ENCODE results near the gene OSBPL5. TPM values are rescaled to one million over a fixed set of nuclear protein-coding genes. Genes with fewer than 3 reads are reported as not detected.

Gene OSBPL5
- total RNA-seq, 1 experiment from 2014 or later, result 28.4 TPM

DNA sequence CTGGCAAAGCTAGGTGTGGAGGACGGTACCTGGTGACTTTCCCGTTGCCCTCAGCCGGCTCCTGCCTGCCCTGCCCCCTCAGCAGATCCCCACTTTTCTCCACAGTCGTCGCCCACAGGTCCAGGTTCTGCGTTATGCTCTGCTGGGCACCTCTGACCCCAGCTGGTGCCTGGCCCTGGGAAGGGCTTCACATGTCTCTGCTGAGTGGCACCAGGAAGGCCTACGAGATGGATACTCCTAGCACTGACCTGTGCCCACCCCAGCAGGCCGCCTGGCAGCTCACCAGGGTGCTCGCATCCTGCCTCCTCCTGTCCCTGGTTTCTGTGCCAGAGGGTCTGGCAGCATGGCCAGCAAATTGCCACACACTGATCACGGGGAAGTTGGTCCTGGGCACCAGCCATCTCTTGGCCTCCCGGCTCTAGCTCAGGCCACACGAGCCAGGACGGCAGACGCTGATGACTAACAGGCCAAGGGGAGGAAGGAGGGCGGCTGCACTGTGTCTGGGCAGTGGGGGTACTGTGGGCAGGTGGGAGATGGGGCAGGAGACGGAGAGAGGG is 121.7 kb downstream of the OSBPL5 start:
- DNase-seq (ENCODE audit: low spot score), result no peak
- CTCF ChIA-PET, result no interaction called here
- H3K36me3 ChIP-seq (ENCODE audit: insufficient read depth, low read length, poor library complexity, severe bottlenecking), result peaks cover 47% of the 10 kb centered on the region

DNA sequence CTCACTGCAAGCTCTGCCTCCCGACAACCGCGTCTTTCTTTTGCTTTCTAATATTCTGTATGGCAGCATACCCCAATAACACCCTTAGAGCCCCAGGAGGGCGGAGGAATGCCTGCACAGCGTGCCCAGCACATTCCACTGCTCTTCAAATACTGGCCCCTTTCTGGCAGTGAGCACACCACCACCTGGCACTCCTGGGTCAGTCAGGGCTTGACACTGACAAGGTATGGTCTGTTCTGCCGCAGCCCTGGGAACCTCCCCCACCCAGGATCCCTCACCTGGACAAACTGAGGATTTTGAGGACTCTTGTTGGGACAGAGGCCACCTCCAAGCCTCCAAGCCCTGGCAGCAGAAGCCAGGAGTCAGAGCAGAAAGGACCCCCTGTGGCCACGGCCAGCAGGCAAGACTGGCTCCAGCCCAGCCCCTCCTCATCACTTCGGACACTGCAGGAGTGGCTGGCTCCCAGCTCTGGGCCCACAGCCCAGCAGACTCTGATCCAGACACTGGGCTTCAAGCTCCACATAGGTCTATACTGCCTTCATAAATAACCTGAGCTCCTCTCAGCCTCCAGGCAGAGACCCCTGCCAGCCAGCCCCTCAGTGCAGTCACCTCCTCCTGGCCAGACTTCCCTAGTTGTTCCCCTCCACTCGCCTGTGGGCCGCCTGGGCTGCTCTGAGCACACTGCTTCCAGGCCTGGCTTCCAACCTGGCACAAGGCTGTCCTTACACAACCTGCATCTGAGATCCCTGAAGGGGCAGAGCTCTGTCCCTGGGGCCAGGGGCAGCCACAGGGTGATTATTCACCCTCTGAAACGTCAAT is 122.4 kb downstream of the OSBPL5 start:
- TF ChIP-seq, protein P1, sequence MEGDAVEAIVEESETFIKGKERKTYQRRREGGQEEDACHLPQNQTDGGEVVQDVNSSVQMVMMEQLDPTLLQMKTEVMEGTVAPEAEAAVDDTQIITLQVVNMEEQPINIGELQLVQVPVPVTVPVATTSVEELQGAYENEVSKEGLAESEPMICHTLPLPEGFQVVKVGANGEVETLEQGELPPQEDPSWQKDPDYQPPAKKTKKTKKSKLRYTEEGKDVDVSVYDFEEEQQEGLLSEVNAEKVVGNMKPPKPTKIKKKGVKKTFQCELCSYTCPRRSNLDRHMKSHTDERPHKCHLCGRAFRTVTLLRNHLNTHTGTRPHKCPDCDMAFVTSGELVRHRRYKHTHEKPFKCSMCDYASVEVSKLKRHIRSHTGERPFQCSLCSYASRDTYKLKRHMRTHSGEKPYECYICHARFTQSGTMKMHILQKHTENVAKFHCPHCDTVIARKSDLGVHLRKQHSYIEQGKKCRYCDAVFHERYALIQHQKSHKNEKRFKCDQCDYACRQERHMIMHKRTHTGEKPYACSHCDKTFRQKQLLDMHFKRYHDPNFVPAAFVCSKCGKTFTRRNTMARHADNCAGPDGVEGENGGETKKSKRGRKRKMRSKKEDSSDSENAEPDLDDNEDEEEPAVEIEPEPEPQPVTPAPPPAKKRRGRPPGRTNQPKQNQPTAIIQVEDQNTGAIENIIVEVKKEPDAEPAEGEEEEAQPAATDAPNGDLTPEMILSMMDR (conservative IDR thresholded peaks at IDR 0.05; ENCODE audit: low read depth, low read length), result no peak
- TF ChIP-seq EZH2 (IDR thresholded peaks at IDR 0.05; ENCODE audit: borderline replicate concordance, low read depth, low read length, poor library complexity, severe bottlenecking), result no peak
- Histone ChIP-seq H3K4me1 (ENCODE audit: insufficient read depth, low read length, poor library complexity, severe bottlenecking) (no peaks in the 10 kb centered on the region), H3K4me3 (ENCODE audit: low read depth, low read length, poor library complexity, severe bottlenecking) (no peak overlapping the region), H3K9me3 (ENCODE audit: low read depth, low read length, poor library complexity, severe bottlenecking) (no peaks in the 10 kb centered on the region), H3K36me3 (ENCODE audit: insufficient read depth, low read length, poor library complexity, severe bottlenecking) (peaks cover 52% of the 10 kb centered on the region), H3K27me3 (replicated peaks; ENCODE audit: insufficient read depth, low read depth, low read length, poor library complexity) (no peaks in the 10 kb centered on the region), H3K27ac (ENCODE audit: low read depth, low read length, poor library complexity, severe bottlenecking) (no peak overlapping the region)
- DNase-seq (ENCODE audit: low spot score), result no peak
- CTCF ChIA-PET, result no interaction called here
- intact Hi-C loops (cut with micrococcal nuclease; ENCODE audit: unreplicated experiment), result no loop called here
- no TSS peak for BruUV-seq (replicated peaks)
- POLR2A ChIA-PET (ENCODE audit: low non-redundant PET), result no interaction called here

More for the DNA sequence above, 121.7 kb downstream of the OSBPL5 start:
- no TSS peak for BruUV-seq (replicated peaks)
- no peaks in the 10 kb centered on the region for H3K4me1 ChIP-seq (ENCODE audit: insufficient read depth, low read length, poor library complexity, severe bottlenecking)
- H3K9me3 ChIP-seq (ENCODE audit: low read depth, low read length, poor library complexity, severe bottlenecking), result no peaks in the 10 kb centered on the region
- POLR2A ChIA-PET (ENCODE audit: low non-redundant PET), result no interaction called here
- TF ChIP-seq, protein P1 (conservative IDR thresholded peaks at IDR 0.05; ENCODE audit: low read depth, low read length), result no peak
- no peak for TF ChIP-seq EZH2 (IDR thresholded peaks at IDR 0.05; ENCODE audit: borderline replicate concordance, low read depth, low read length, poor library complexity, severe bottlenecking)
- no peaks in the 10 kb centered on the region for H3K27me3 ChIP-seq (replicated peaks; ENCODE audit: insufficient read depth, low read depth, low read length, poor library complexity)
- intact Hi-C loops (cut with micrococcal nuclease; ENCODE audit: unreplicated experiment), result no loop called here
- H3K4me3 ChIP-seq (ENCODE audit: low read depth, low read length, poor library complexity, severe bottlenecking), result no peak overlapping the region
- H3K27ac ChIP-seq (ENCODE audit: low read depth, low read length, poor library complexity, severe bottlenecking), result no peak overlapping the region

DNA sequence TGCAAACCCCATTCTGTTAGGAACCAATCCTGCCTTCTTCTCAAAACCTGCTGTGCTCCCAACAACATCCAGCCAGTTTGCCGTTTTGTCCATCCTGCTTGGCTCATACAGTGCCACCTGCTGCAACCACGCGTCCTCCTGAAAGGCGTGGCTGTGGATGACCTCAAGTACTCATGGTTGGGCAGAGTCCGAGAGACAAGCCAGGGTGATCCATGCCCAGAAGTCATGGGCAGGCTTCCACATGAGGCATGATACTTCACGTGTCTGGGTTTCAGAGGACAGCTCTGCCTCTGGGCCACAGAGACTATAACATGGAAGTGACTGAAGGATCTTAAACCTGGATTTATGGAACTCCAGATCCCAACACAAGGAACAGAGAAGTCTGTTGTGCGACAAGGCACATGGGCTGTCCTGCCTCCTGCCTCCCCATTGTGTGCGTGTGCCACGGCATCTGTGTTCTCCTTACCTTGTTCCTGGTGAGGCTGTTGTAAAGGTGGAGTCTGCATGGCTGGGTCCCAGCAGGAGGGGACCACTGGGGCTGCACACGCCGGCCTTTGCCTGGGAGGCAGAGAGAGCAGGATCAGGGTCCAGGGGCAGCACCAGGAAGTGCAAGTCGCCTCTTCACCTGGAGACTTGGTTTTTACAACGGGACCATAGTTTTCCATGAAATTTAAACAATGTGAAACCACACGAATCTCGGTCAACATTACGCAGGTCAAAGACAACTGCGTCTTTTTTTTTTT is 123.2 kb downstream of the OSBPL5 start:
- no TSS peak for BruUV-seq (replicated peaks)
- no peak for DNase-seq (ENCODE audit: low spot score)
- Histone ChIP-seq H3K9me3 (ENCODE audit: low read depth, low read length, poor library complexity, severe bottlenecking) (no peaks in the 10 kb centered on the region), H3K4me1 (ENCODE audit: insufficient read depth, low read length, poor library complexity, severe bottlenecking) (no peaks in the 10 kb centered on the region), H3K4me3 (ENCODE audit: low read depth, low read length, poor library complexity, severe bottlenecking) (no peak overlapping the region), H3K36me3 (ENCODE audit: insufficient read depth, low read length, poor library complexity, severe bottlenecking) (peaks cover 60% of the 10 kb centered on the region), H3K27ac (ENCODE audit: low read depth, low read length, poor library complexity, severe bottlenecking) (no peak overlapping the region), H3K27me3 (replicated peaks; ENCODE audit: insufficient read depth, low read depth, low read length, poor library complexity) (no peaks in the 10 kb centered on the region)
- no peak for TF ChIP-seq EZH2 (IDR thresholded peaks at IDR 0.05; ENCODE audit: borderline replicate concordance, low read depth, low read length, poor library complexity, severe bottlenecking)
- TF ChIP-seq, protein P1 (conservative IDR thresholded peaks at IDR 0.05; ENCODE audit: low read depth, low read length), result no peak
- CTCF ChIA-PET, result no interaction called here
- POLR2A ChIA-PET (ENCODE audit: low non-redundant PET), result no interaction called here
- intact Hi-C loops (cut with micrococcal nuclease; ENCODE audit: unreplicated experiment), result no loop called here
